ENCODE measurements around the gene LDHAL6B. TPM values are rescaled to one million over a fixed set of nuclear protein-coding genes. Genes with fewer than 3 reads are reported as not detected.

Gene LDHAL6B
- total and polyA plus RNA-seq, 2 experiments from 2014 or later: not detected

GRCh38 chr15:59172289-59172901, 34.2 kb upstream of the LDHAL6B start:
- Histone ChIP-seq H4K20me1 (replicated peaks; ENCODE audit: insufficient read depth) (no peaks in the 10 kb centered on the region), H3K9me2 (ENCODE audit: insufficient read depth) (no peaks in the 10 kb centered on the region), H3K4me2 (no peak overlapping the region), H3K27ac (ENCODE audit: low read depth) (no peak overlapping the region), H3K4me1 (ENCODE audit: insufficient read depth) (no peaks in the 10 kb centered on the region), H2AFZ (no peak overlapping the region), H3K79me2 (replicated peaks; ENCODE audit: insufficient read depth) (no peaks in the 10 kb centered on the region), H3K27me3 (ENCODE audit: insufficient read depth) (no peaks in the 10 kb centered on the region), H3K36me3 (ENCODE audit: insufficient read depth) (peaks cover 13% of the 10 kb centered on the region; the same call in 1 of the 2 replicates), H3K4me3 (no peak overlapping the region), H3F3A (replicated peaks; ENCODE audit: low read depth) (no peaks in the 10 kb centered on the region)
- DNase-seq (ENCODE audit: low spot score): no peak
- Mint-ChIP-seq H3K36me3 (ENCODE audit: low read depth) (peaks cover 25% of the 10 kb centered on the region), H3K9me3 (no peaks in the 10 kb centered on the region), H3K4me1 (peaks cover 15% of the 10 kb centered on the region), H3K27me3 (ENCODE audit: insufficient read depth, low read depth, poor library complexity) (no peaks in the 10 kb centered on the region), H3K27ac (no peak overlapping the region), H3K4me3 (no peak overlapping the region)
- TF ChIP-seq CREB1 (CRISPR knock-in tag; IDR thresholded peaks at IDR 0.05; ENCODE audit: low read depth) (no peak), CTCF (conservative IDR thresholded peaks at IDR 0.05; ENCODE audit: low read depth in 2 of 2) (peak; percentile 25 to 42; a peak in 3 of 4 replicates)
- ATAC-seq: no peak

DNA sequence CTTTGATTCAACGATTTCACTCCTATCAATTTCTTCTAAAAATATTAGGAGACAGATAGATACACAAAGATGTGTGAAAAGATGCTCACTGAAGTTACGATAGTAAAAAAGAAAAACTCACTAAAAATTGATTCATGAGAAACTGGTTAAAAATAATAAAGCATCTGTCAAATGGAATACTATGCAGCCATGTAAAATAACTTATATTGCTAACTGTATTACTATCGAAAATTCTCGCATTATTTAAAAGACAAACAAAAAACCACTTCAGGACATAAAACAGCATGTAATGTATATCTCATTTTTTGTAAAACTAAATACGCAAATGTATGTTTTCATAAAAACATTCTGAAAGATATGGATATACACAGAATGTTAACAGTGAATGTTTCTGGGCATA, 33.4 kb upstream of the LDHAL6B start:
- Mint-ChIP-seq H3K27ac (no peak overlapping the region), H3K4me1 (peaks cover 15% of the 10 kb centered on the region), H3K36me3 (ENCODE audit: low read depth) (peaks cover 31% of the 10 kb centered on the region), H3K4me3 (no peak overlapping the region), H3K27me3 (ENCODE audit: insufficient read depth, low read depth, poor library complexity) (no peaks in the 10 kb centered on the region), H3K9me3 (no peaks in the 10 kb centered on the region)
- Histone ChIP-seq H3K27ac (ENCODE audit: low read depth) (no peak overlapping the region), H3K4me2 (no peak overlapping the region), H3K9me2 (ENCODE audit: insufficient read depth) (no peaks in the 10 kb centered on the region), H3K4me1 (ENCODE audit: insufficient read depth) (no peaks in the 10 kb centered on the region), H3K27me3 (ENCODE audit: insufficient read depth) (no peaks in the 10 kb centered on the region), H2AFZ (no peak overlapping the region), H3K4me3 (no peak overlapping the region), H4K20me1 (replicated peaks; ENCODE audit: insufficient read depth) (no peaks in the 10 kb centered on the region), H3K36me3 (ENCODE audit: insufficient read depth) (peaks cover 13% of the 10 kb centered on the region; the same call in 1 of the 2 replicates), H3F3A (replicated peaks; ENCODE audit: low read depth) (no peaks in the 10 kb centered on the region), H3K79me2 (replicated peaks; ENCODE audit: insufficient read depth) (no peaks in the 10 kb centered on the region)
- DNase-seq (ENCODE audit: low spot score) (no peak), ATAC-seq (no peak)
- TF ChIP-seq STAT1 (IDR thresholded peaks at IDR 0.05; ENCODE audit: unreplicated experiment): no peak
- no peak for TF ChIP-seq EZH2phosphoT487 (IDR thresholded peaks at IDR 0.05; ENCODE audit: unreplicated experiment)
- TF ChIP-seq JUNB (IDR thresholded peaks at IDR 0.05; ENCODE audit: unreplicated experiment): no peak
- TF ChIP-seq ETS1 (IDR thresholded peaks at IDR 0.05): no peak
- no peak for TF ChIP-seq POLR2AphosphoS5 (IDR thresholded peaks at IDR 0.05; ENCODE audit: low read depth)
- TF ChIP-seq, protein P1, sequence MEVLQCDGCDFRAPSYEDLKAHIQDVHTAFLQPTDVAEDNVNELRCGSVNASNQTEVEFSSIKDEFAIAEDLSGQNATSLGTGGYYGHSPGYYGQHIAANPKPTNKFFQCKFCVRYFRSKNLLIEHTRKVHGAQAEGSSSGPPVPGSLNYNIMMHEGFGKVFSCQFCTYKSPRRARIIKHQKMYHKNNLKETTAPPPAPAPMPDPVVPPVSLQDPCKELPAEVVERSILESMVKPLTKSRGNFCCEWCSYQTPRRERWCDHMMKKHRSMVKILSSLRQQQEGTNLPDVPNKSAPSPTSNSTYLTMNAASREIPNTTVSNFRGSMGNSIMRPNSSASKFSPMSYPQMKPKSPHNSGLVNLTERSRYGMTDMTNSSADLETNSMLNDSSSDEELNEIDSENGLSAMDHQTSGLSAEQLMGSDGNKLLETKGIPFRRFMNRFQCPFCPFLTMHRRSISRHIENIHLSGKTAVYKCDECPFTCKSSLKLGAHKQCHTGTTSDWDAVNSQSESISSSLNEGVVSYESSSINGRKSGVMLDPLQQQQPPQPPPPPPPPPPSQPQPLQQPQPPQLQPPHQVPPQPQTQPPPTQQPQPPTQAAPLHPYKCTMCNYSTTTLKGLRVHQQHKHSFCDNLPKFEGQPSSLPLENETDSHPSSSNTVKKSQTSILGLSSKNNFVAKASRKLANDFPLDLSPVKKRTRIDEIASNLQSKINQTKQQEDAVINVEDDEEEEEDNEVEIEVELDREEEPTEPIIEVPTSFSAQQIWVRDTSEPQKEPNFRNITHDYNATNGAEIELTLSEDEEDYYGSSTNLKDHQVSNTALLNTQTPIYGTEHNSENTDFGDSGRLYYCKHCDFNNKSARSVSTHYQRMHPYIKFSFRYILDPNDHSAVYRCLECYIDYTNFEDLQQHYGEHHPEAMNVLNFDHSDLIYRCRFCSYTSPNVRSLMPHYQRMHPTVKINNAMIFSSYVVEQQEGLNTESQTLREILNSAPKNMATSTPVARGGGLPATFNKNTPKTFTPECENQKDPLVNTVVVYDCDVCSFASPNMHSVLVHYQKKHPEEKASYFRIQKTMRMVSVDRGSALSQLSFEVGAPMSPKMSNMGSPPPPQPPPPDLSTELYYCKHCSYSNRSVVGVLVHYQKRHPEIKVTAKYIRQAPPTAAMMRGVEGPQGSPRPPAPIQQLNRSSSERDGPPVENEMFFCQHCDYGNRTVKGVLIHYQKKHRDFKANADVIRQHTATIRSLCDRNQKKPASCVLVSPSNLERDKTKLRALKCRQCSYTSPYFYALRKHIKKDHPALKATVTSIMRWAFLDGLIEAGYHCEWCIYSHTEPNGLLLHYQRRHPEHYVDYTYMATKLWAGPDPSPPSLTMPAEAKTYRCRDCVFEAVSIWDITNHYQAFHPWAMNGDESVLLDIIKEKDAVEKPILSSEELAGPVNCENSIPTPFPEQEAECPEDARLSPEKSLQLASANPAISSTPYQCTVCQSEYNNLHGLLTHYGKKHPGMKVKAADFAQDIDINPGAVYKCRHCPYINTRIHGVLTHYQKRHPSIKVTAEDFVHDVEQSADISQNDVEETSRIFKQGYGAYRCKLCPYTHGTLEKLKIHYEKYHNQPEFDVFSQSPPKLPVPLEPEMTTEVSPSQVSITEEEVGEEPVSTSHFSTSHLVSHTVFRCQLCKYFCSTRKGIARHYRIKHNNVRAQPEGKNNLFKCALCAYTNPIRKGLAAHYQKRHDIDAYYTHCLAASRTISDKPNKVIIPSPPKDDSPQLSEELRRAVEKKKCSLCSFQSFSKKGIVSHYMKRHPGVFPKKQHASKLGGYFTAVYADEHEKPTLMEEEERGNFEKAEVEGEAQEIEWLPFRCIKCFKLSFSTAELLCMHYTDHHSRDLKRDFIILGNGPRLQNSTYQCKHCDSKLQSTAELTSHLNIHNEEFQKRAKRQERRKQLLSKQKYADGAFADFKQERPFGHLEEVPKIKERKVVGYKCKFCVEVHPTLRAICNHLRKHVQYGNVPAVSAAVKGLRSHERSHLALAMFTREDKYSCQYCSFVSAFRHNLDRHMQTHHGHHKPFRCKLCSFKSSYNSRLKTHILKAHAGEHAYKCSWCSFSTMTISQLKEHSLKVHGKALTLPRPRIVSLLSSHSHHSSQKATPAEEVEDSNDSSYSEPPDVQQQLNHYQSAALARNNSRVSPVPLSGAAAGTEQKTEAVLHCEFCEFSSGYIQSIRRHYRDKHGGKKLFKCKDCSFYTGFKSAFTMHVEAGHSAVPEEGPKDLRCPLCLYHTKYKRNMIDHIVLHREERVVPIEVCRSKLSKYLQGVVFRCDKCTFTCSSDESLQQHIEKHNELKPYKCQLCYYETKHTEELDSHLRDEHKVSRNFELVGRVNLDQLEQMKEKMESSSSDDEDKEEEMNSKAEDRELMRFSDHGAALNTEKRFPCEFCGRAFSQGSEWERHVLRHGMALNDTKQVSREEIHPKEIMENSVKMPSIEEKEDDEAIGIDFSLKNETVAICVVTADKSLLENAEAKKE (CRISPR knock-in tag; IDR thresholded peaks at IDR 0.05): no peak
- no peak for TF ChIP-seq EZH2 (IDR thresholded peaks at IDR 0.05; ENCODE audit: low read depth, unreplicated experiment)
- TF ChIP-seq NANOG (IDR thresholded peaks at IDR 0.05; ENCODE audit: borderline replicate concordance): no peak
- no peak for TF ChIP-seq ZNF331 (CRISPR knock-in tag; IDR thresholded peaks at IDR 0.05; ENCODE audit: low read depth)
- no peak for TF ChIP-seq CREB1 (CRISPR knock-in tag; IDR thresholded peaks at IDR 0.05; ENCODE audit: low read depth)
